GM12878 (cell line): ENCODE measurements around the gene PLXND1. TPM values are rescaled to one million over a fixed set of nuclear protein-coding genes. Genes with fewer than 3 reads are reported as not detected.

Source experiments
- ATAC-seq: fragments of 200-7000 bp; cut with Tn5 transposase; 3 replicates; pipeline ENCODE4 v1.9.1; 2020; ENCODE audit warnings: mild to moderate bottlenecking, moderate library complexity
- BruUV-seq: library from RNA; stranded (reverse); fragments of 400-500 nt; replicated peaks from 2 replicates; lab custom pipeline; 2021; lab: Mats Ljungman, UMichigan
- CTCF ChIA-PET: fragments of 300-600 bp; sonication (Branson Sonifier 250); formaldehyde crosslinking; extraction: SDS; loops from one replicate; lab custom pipeline; 2021; ENCODE audit warnings: inconsistent platforms; lab: Yijun Ruan, JAX
- POLR2A ChIA-PET: fragments of 350-600 bp; formaldehyde crosslinking; extraction: SDS; loops from one replicate; lab custom pipeline; 2021; ENCODE audit warnings: inconsistent platforms; lab: Charles Lee
- RAD21 ChIA-PET: fragments of 300-600 bp; sonication (Branson Sonifier 250); formaldehyde crosslinking; loops from one replicate; lab custom pipeline; 2023; ENCODE audit warnings: antibody characterized with exemption; ENCODE audit not compliant: unreplicated experiment; lab: Charles Lee
- SMC1A ChIA-PET: fragments of 300-600 bp; sonication (Branson Sonifier 250); formaldehyde crosslinking; loops from one replicate; lab custom pipeline; 2023; ENCODE audit not compliant: unreplicated experiment, uncharacterized antibody; lab: Charles Lee
- DNase-seq: peaks from one replicate; pipeline ENCODE4 v3.0.0-alpha.2; 2011; ENCODE audit warnings: low read depth, low spot score
- FAIRE-seq: peaks from 3 replicates; lab custom pipeline; 2011; peaks lifted over from hg19 to GRCh38; lab: Jason Lieb, UNC
- H2AFZ ChIP-seq: 2 replicates; pipeline ENCODE4 v1.6.0; 2011; ENCODE audit warnings: low read depth, low read length, control low read depth; ENCODE audit not compliant: control insufficient read depth
- H3K27ac ChIP-seq: 2 replicates; pipeline ENCODE4 v1.5.1; 2011; ENCODE audit warnings: control low read depth; ENCODE audit not compliant: control insufficient read depth, insufficient read depth
- H3K27me3 ChIP-seq, 2 experiments: replicated peaks in 1 of 2; 2 replicates each; pipeline versions ENCODE4 v1.6.0 to v1.6.1; 2011; ENCODE audit warnings: low read length in 1 of 2; ENCODE audit not compliant: control insufficient read depth in 2 of 2, insufficient read depth in 2 of 2
- H3K36me3 ChIP-seq, 2 experiments: 2 replicates each; pipeline ENCODE4 v1.5.1; 2011; ENCODE audit warnings: low read length in 1 of 2; ENCODE audit not compliant: control insufficient read depth in 2 of 2, insufficient read depth in 2 of 2
- H3K4me1 ChIP-seq: 2 replicates; pipeline ENCODE4 v1.6.1; 2011; ENCODE audit warnings: mild to moderate bottlenecking, low read length, moderate library complexity, mixed read lengths; ENCODE audit not compliant: control insufficient read depth, insufficient read depth
- H3K4me2 ChIP-seq: 2 replicates; pipeline ENCODE4 v1.6.0; 2011; ENCODE audit warnings: control low read depth; ENCODE audit not compliant: control insufficient read depth, insufficient read depth
- H3K4me3 ChIP-seq: fragments of 200-600 bp; sonication (generic); 2 replicates; pipeline ENCODE4 v1.5.1; 2016
- H3K79me2 ChIP-seq: 2 replicates; pipeline ENCODE4 v1.6.0; 2011; ENCODE audit warnings: low read length; ENCODE audit not compliant: control insufficient read depth, insufficient read depth
- H3K9ac ChIP-seq: 2 replicates; pipeline ENCODE4 v1.8.0; 2011; ENCODE audit warnings: low read length, control low read depth, mixed read lengths; ENCODE audit not compliant: control insufficient read depth, insufficient read depth
- H3K9me3 ChIP-seq: replicated peaks from 3 replicates; pipeline ENCODE4 v1.5.1; 2011; ENCODE audit warnings: mild to moderate bottlenecking, low read length; ENCODE audit not compliant: control insufficient read depth, insufficient read depth
- H4K20me1 ChIP-seq: 2 replicates; pipeline ENCODE4 v1.6.0; 2011; ENCODE audit not compliant: control insufficient read depth, insufficient read depth
- ATF7 ChIP-seq: fragments of 450-650 bp; IDR thresholded peaks from 2 replicates; pipeline ENCODE4 v1.6.1; 2016; ENCODE audit warnings: low read depth, mild to moderate bottlenecking
- CHD1 ChIP-seq: IDR thresholded peaks from 2 replicates; pipeline ENCODE4 v1.6.1; 2012; ENCODE audit warnings: low read depth, low read length, improper control_type of control experiment
- EED ChIP-seq: sonication (generic); IDR thresholded peaks from 2 replicates; pipeline ENCODE4 v1.6.1; 2016; ENCODE audit warnings: antibody characterized with exemption, low read depth
- ETV6 ChIP-seq, 2 experiments: fragments of 450-650 bp in 1 of 2; IDR thresholded peaks in 1 of 2; conservative IDR thresholded peaks in 1 of 2; 2 replicates each; pipeline ENCODE4 v1.6.1; 2014; ENCODE audit warnings: antibody characterized with exemption in 1 of 2, borderline replicate concordance in 1 of 2, low read depth in 1 of 2, mild to moderate bottlenecking in 1 of 2, moderate library complexity in 1 of 2
- GATAD2B ChIP-seq: fragments of 450-650 bp; conservative IDR thresholded peaks from 2 replicates; pipeline ENCODE4 v1.6.1; 2017; ENCODE audit warnings: low read depth, mild to moderate bottlenecking, moderate library complexity
- IKZF1 ChIP-seq: fragments of 450-650 bp; conservative IDR thresholded peaks from 2 replicates; pipeline ENCODE4 v1.6.1; 2017; ENCODE audit warnings: antibody characterized with exemption, mild to moderate bottlenecking
- MEF2A ChIP-seq: IDR thresholded peaks from 2 replicates; pipeline ENCODE4 v1.6.1; 2011; ENCODE audit warnings: low read depth, mild to moderate bottlenecking, low read length, moderate library complexity; ENCODE audit not compliant: insufficient read depth
- NBN ChIP-seq: fragments of 450-650 bp; IDR thresholded peaks from 2 replicates; pipeline ENCODE4 v1.6.1; 2016
- PKNOX1 ChIP-seq: fragments of 450-650 bp; IDR thresholded peaks from 2 replicates; pipeline ENCODE4 v1.6.1; 2016; ENCODE audit warnings: mild to moderate bottlenecking
- RAD51 ChIP-seq: fragments of 450-650 bp; IDR thresholded peaks from 2 replicates; pipeline ENCODE4 v1.6.1; 2016; ENCODE audit warnings: moderate library complexity, mild to moderate bottlenecking, inconsistent platforms
- STAT1 ChIP-seq: fragments of 450-650 bp; conservative IDR thresholded peaks from 2 replicates; pipeline ENCODE4 v1.6.1; 2014; ENCODE audit warnings: antibody characterized with exemption, mild to moderate bottlenecking
- ZBED1 ChIP-seq: IDR thresholded peaks from 2 replicates; pipeline ENCODE4 v1.6.1; 2016; ENCODE audit warnings: borderline replicate concordance
- ZNF24 ChIP-seq: fragments of 450-650 bp; IDR thresholded peaks from 2 replicates; pipeline ENCODE4 v1.6.1; 2017; ENCODE audit warnings: antibody characterized with exemption, mild to moderate bottlenecking
- ZNF274 ChIP-seq: IDR thresholded peaks from one replicate; pipeline ENCODE4 v1.8.0; 2011; ENCODE audit not compliant: insufficient read length, insufficient read depth
- WGBS: methylation state at CpG from one replicate; pipeline ENCODE4 v1.1.6; 2016; ENCODE audit warnings: low lambda C conversion rate; ENCODE audit not compliant: insufficient replicate concordance, insufficient coverage; ENCODE audit errors: missing lambda C conversion rate; 5-methylcytosine and 5-hydroxymethylcytosine counted together
- in situ Hi-C: fragments of 300-500 bp; cut with MboI; formaldehyde crosslinking; loops from 9 replicates; pipeline ENCODE4 v1.14.3; 2018; ENCODE audit warnings: mixed read lengths
- intact Hi-C: fragments of 100-400 bp; cut with micrococcal nuclease; formaldehyde crosslinking; loops from one replicate; pipeline ENCODE4 v1.14.2; 2022; ENCODE audit not compliant: unreplicated experiment
- polyA plus RNA-seq, 11 experiments: library from polyadenylated mRNA; depleted of rRNA in 4 of 11; unstranded in 6 of 11; stranded (reverse) in 5 of 11; fragments of >200 nt; fragmentation: Nextera tagmentation in 4 of 11; fragmentation: Illumina TruSeq in 1 of 11; extraction: Ambion mirVana in 4 of 11; extraction: Trizol in 1 of 11; gene quantifications; 1 replicate in 1 of 11; 2 replicates in 10 of 11; pipeline versions ENCODE4 v1.2.1 to v1.2.3, GENCODE V29; 2011 to 2016; ENCODE audit warnings: inconsistent platforms in 2 of 11, missing spikeins in 2 of 11, low read depth in 1 of 11
- total RNA-seq, 4 experiments: library from RNA; depleted of rRNA in 3 of 4; stranded (reverse); fragments of >200 nt in 3 of 4; fragmentation: Illumina TruSeq in 1 of 4; extraction: Trizol in 1 of 4; gene quantifications; 2 replicates each; pipeline versions ENCODE4 v1.2.1 to v1.2.3, GENCODE V29; 2013 to 2021
- TF ChIP-seq, protein P1 (sequence below): IDR thresholded peaks from 2 replicates; pipeline ENCODE4 v1.6.1; 2011; ENCODE audit warnings: low read depth, low read length, improper control_type of control experiment, borderline replicate concordance
- TF ChIP-seq, protein P2 (sequence below): fragments of 450-650 bp; formaldehyde crosslinking; IDR thresholded peaks from 2 replicates; pipeline ENCODE4 v1.5.0; 2022; ENCODE audit warnings: mild to moderate bottlenecking, missing genetic modification characterization

Gene PLXND1
- total and polyA plus RNA-seq, 10 of the 15 experiments (the other 5 are each of a cell fraction or from before 2014, with no cell fraction given): 0.01 to 2.3 (median 0.72) TPM; not detected in 7

DNA sequence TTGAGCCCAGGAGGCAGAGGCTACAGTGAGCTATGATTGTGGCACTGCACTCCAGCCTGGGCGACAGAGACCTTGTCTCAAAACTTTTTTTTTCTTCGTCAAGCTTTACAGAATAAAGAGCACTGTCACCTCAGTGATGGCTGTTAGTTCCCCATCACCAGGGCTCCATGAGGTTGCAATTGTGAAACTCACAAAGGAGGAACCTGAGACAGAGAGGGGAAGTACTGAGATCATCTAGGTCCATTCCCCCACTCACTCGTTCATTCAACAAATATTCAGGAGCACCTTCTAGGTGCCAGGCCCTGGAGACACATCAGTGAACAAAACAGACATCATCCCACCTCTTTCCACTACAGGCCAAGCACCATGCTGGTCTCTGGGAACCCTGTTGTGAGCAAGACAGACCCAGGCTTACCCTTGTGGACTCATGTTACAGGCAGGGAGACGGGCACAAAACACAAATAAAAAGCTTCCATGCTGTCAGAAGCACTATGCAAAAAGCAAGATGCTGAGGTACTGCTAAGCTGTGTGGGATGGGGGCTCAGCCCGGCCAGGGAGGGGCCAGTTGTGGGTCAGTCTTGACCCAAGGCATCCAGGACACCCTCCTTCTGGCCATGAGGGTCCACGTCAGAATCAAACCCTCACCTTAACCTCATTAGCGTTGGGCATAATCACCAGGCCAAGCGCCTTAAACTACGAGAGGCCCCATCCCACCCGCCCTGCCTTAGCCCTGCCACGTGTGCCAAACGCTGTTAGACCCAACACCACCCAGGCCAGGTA, 80.2 kb downstream of the PLXND1 start:
- Histone ChIP-seq H3K4me3 (no peak overlapping the region), H3K4me1 (peaks cover 12% of the 10 kb centered on the region), H3K9me3 (no peaks in the 10 kb centered on the region), H3K9ac (no peak overlapping the region), H3K4me2 (no peak overlapping the region; the same call in 1 of the 2 replicates), H3K27me3 (no peaks in the 10 kb centered on the region), H4K20me1 (no peaks in the 10 kb centered on the region), H3K36me3 (no peaks in the 10 kb centered on the region), H3K79me2 (no peaks in the 10 kb centered on the region), H3K27ac (no peak overlapping the region), H2AFZ (no peak overlapping the region)
- in situ Hi-C loops: no loop called here
- DNase-seq (peak; percentile 25), ATAC-seq (peak; percentile 99), FAIRE-seq (peak; percentile 80)
- RAD21 ChIA-PET: interaction anchor here (0.8 to 1.7 kb wide), 4 partner anchors 9 to 101 kb away, joined by 3 to 11 read pairs (median 5); partner anchors contain the start of genes IFT122 and MBD4
- CTCF ChIA-PET: interaction anchor here (0.9 to 1.4 kb wide), 3 partner anchors 8 to 143 kb away, joined by 3 to 13 read pairs (median 5); no protein-coding TSS in a partner anchor
- SMC1A ChIA-PET: interaction anchor here (1.0 to 3.6 kb wide), 5 partner anchors 9 to 143 kb away, joined by 3 to 11 read pairs (median 4); no protein-coding TSS in a partner anchor
- intact Hi-C loops: no loop called here
- no TSS peak for BruUV-seq
- WGBS: 51% methylated on average over 12 of the region's 12 CpGs
- POLR2A ChIA-PET: interaction anchor here (0.6 to 1.0 kb wide), 3 partner anchors 28 to 248 kb away, joined by 3 to 5 read pairs (median 3); partner anchors contain the start of gene HMCES
- TF ChIP-seq PKNOX1 (peak; percentile 28; the same call in 1 of the 2 replicates), ZNF24 (peak; percentile 90), IKZF1 (peak; percentile 57), ATF7 (peak; percentile 28; the same call in 1 of the 2 replicates), STAT1 (no peak), RAD51 (no peak), ZNF274 (no peak), GATAD2B (no peak), EED (peak; percentile 28; the same call in 1 of the 2 replicates), ZBED1 (no peak), ETV6 (conservative IDR thresholded peaks at IDR 0.05 in 1 of 2, IDR thresholded peaks at IDR 0.05 in 1 of 2; ENCODE audit: borderline replicate concordance in 1 of 2, low read depth in 1 of 2) (0 out of 4 replicates have a peak, but pooled peaks of 1 of the 2 experiments have one; percentile 25), MEF2A (no peak), NBN (0 out of 2 replicates have a peak, but pooled peaks have one; percentile 31), CHD1 (no peak)
- TF ChIP-seq, protein P1, sequence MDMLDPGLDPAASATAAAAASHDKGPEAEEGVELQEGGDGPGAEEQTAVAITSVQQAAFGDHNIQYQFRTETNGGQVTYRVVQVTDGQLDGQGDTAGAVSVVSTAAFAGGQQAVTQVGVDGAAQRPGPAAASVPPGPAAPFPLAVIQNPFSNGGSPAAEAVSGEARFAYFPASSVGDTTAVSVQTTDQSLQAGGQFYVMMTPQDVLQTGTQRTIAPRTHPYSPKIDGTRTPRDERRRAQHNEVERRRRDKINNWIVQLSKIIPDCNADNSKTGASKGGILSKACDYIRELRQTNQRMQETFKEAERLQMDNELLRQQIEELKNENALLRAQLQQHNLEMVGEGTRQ: no peak
- TF ChIP-seq, protein P2, sequence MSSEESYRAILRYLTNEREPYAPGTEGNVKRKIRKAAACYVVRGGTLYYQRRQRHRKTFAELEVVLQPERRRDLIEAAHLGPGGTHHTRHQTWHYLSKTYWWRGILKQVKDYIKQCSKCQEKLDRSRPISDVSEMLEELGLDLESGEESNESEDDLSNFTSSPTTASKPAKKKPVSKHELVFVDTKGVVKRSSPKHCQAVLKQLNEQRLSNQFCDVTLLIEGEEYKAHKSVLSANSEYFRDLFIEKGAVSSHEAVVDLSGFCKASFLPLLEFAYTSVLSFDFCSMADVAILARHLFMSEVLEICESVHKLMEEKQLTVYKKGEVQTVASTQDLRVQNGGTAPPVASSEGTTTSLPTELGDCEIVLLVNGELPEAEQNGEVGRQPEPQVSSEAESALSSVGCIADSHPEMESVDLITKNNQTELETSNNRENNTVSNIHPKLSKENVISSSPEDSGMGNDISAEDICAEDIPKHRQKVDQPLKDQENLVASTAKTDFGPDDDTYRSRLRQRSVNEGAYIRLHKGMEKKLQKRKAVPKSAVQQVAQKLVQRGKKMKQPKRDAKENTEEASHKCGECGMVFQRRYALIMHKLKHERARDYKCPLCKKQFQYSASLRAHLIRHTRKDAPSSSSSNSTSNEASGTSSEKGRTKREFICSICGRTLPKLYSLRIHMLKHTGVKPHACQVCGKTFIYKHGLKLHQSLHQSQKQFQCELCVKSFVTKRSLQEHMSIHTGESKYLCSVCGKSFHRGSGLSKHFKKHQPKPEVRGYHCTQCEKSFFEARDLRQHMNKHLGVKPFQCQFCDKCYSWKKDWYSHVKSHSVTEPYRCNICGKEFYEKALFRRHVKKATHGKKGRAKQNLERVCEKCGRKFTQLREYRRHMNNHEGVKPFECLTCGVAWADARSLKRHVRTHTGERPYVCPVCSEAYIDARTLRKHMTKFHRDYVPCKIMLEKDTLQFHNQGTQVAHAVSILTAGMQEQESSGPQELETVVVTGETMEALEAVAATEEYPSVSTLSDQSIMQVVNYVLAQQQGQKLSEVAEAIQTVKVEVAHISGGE (CRISPR knock-in tag): no peak
